Fibroblast of skin of left quadriceps (primary cell): Measurements from ENCODE around the gene HMGB4.

ENCODE experiments used
- DNase-seq, 2 experiments: peaks; one replicate each; pipeline ENCODE4 v3.0.0-alpha.2; 2013; ENCODE audit warnings: low read depth in 2 of 2

Gene HMGB4

DNA sequence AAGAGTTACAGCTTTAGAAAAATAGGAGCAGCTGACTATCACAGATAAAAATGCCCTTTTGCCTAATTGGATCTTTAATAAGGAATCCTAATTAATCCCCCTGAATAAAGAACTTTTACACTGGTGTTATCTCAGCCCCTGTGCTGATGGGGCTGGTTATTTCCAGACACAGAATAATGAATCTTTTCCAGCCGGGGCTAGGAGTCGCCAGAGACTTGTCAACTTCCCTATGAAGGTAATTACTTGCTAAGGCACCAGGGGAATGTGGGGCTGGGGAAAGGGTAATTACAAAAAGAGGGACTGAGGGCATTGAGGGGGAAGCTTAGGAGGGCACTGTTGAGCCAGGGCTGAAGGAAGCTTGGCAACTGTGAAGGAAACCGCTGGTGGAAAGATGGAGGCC is 34.5 kb downstream of the HMGB4 start:
- no peak for DNase-seq

DNA sequence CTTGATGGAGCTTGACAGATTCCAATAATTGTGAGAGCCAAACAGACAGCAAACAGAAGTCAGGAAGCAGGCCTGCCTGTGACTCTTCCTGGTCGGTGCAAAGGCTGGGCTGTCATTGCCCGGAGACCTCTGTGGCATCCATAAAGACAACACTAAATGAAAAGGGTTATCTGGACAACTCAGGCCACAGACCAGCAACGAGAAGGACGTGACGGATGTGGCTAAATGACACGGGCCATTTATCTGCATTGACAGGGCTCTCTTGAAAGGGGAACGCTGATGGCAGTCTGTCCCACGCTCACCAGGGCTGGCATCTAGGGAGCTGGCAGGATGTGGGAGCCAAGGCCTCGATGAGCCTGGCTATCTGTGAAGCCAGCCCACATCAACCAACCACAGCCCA is 35.0 kb downstream of the HMGB4 start:
- no peak for DNase-seq

DNA sequence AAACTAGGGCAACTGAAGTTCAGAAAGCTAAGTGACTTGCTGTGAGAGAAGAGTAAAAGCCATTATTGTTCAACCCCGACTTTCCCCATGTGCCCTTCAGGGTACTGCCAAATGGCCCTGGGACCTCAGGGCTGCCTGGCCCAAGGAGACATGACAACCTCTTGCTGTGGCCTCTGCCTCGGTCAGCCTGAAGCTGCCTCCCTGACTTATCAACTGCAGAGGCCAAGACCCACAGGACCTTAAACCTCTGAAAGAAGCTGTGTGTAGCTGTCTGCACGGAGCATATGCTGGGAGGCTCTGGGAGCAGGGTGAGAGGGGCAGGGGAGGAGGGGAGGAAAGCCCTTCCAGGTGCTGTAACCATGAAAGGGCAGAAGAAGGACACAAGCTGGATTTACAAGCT is 35.9 kb downstream of the HMGB4 start:
- DNase-seq: no peak

DNA sequence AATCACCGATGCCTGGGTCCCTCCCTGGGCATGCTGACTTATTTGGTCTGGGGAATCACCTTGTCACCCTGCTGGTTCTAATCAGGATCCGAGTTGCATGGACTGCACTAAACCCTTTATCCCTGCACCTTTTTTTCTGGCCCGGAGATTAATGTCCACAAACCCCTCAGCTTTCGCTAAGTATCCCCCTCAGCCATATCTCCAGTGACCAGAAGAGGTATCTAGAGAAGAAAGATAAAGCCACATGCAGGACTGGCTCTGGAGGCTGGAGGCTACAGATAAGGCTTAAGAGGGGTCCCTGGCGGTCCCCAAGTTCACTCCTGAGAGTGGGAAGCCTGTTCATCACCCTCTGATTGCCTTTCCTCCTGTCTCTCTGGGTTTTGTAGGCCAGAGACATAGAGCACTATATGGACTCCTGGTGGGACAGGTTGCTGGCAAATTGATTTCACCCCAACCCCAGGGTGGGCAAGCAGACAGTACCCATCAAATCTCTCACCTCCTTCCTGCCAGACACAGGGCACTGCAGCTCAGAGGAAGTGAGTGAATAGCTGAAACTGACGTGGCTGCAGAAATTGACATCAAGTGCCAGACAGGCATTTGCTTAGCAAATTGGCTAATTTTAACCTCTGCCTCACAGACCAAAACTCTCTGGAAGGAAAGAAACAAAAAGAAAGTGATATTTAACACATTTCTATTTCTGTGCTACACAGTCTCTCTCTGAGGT is 38.8 kb downstream of the HMGB4 start:
- DNase-seq: peak in 1 of 2 experiments; percentile 11

DNA sequence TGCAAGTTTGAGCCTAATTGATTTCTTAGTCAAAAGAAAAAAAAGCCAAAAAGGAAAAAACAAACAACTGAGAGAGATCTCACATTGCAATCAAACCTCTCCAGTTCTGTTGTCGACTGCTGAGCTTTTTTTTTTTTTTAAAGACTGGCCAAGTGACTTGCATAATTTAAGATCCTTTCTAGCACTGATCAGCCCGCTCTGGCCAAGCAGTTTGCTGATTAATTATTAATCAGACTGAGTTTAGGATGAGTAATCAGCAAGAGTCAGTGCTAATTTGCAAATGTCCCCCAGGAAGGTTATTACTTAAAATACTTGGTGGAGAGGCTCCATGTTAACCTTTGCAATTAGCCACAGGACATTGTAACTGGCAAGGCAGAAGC is 39.3 kb downstream of the HMGB4 start:
- peak in 1 of 2 experiments; percentile 13 for DNase-seq

DNA sequence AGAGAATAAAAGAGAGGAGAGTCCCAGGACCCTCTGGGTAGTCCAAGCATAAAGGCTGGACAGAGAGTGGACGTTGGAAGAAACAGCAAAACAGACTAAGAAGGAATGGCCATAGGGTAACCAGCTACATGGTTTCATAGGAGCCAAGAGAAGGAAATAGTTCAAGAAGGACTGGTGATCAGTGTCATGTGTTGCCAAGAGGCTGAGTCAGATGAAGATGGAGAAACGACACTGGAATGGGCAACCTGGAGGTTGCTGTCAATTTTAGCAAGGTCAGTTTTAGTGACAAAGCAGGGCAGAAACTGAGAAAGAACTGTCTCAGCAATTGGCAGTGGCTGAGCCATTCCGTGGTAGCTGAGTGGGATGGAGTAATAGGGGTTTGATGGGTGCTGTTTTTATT is 41.4 kb downstream of the HMGB4 start:
- no peak for DNase-seq

DNA sequence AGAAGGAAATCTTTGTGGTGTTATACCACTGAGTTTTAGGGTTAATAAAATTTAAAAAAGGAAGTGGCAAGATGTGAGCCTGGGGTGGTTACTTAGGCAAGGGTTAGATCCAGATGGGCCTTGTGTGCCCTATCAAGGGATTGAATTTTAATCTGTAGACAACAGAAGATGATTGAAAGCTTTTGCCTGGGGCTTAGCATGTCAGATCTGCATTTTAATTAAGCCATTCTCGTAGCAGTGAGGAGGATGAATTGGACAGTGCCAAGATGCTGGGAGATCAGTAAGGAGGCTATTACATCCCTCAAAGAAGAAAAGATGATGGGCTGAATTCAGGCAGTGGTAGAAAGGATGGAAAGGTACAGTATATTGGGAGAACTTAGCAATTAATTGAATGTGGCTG is 42.3 kb downstream of the HMGB4 start:
- DNase-seq: no peak

DNA sequence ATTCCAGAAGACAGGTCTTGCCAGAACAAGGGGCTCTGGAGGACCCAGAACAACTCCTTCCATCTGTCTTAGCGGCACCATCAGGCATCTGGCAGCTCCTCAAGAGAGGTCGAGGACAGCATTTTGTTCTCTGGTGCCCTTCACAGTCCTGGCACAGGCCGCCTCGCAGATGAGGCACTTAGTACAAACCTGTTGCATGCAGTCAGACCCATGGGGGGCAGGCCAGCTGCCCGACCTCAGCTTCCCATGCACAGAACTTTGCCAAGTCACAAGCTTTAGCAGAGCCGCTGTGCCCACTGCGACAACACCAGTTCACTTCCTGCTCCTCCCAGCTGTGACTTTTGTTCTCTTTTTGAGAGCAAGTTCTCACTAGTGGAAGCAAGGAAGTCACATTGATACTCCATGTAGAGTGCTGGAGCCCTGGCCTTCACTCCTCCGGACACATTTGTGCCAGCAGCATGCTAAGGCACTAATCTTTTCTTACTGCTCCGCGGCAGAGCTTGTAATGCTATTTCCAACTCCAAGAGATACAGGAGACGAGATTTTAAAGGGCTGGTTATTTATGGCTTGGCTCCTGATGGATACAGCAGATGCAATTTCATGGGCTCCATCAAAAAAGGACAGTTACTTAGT is 44.6 kb downstream of the HMGB4 start:
- no peak for DNase-seq
